SK-N-SH treated with all-trans-retinoic acid at 6 μM for 48 hours (cell line): Measurements from ENCODE around the gene RBM33.

Source experiments
- ATAC-seq: fragments of 200-7000 bp; cut with Tn5 transposase; 3 replicates; pipeline ENCODE4 v1.9.1; 2020; ENCODE audit warnings: mild to moderate bottlenecking, moderate library complexity
- ARNTL ChIP-seq: fragments of 450-650 bp; formaldehyde crosslinking; IDR thresholded peaks from 2 replicates; pipeline ENCODE4 v1.5.0; 2020; ENCODE audit warnings: low read depth, mild to moderate bottlenecking, moderate library complexity, borderline replicate concordance
- BACH2 ChIP-seq: fragments of 250-450 bp; sonication (Bioruptor Pico); IDR thresholded peaks from 2 replicates; pipeline ENCODE4 v1.9.0; 2021; ENCODE audit warnings: mild to moderate bottlenecking, borderline replicate concordance
- CSDC2 ChIP-seq: fragments of 250-450 bp; sonication (Bioruptor Pico); IDR thresholded peaks from 2 replicates; pipeline ENCODE4 v1.5.0; 2020; ENCODE audit warnings: mild to moderate bottlenecking, moderate library complexity
- ESRRG ChIP-seq: fragments of 250-450 bp; sonication (Bioruptor Pico); IDR thresholded peaks from 2 replicates; pipeline ENCODE4 v1.6.1; 2021; ENCODE audit warnings: mild to moderate bottlenecking
- GLIS3 ChIP-seq: fragments of 250-450 bp; sonication (Bioruptor Pico); IDR thresholded peaks from 2 replicates; pipeline ENCODE4 v1.5.0; 2020; ENCODE audit warnings: mild to moderate bottlenecking, moderate library complexity
- ISL1 ChIP-seq: fragments of 250-450 bp; sonication (Bioruptor Pico); IDR thresholded peaks from 2 replicates; pipeline ENCODE4 v2.1.2; 2022; ENCODE audit warnings: mild to moderate bottlenecking, moderate library complexity
- OSR1 ChIP-seq: fragments of 250-450 bp; sonication (Bioruptor Pico); IDR thresholded peaks from 2 replicates; pipeline ENCODE4 v1.8.0; 2022; ENCODE audit warnings: moderate library complexity, mild to moderate bottlenecking, inconsistent platforms
- PPARA ChIP-seq: fragments of 250-450 bp; sonication (Bioruptor Pico); IDR thresholded peaks from 2 replicates; pipeline ENCODE4 v1.5.0; 2020; ENCODE audit warnings: mild to moderate bottlenecking, borderline replicate concordance
- RARB ChIP-seq: fragments of 250-450 bp; sonication (Bioruptor Pico); IDR thresholded peaks from 2 replicates; pipeline ENCODE4 v1.8.0; 2021; ENCODE audit warnings: mild to moderate bottlenecking, moderate library complexity
- SNAI2 ChIP-seq: fragments of 250-450 bp; sonication (Bioruptor Pico); IDR thresholded peaks from 2 replicates; pipeline ENCODE4 v1.5.0; 2020; ENCODE audit warnings: mild to moderate bottlenecking, moderate library complexity
- TCF4 ChIP-seq: fragments of 250-450 bp; sonication (Bioruptor Pico); IDR thresholded peaks from 2 replicates; pipeline ENCODE4 v1.8.0; 2021; ENCODE audit warnings: mild to moderate bottlenecking, moderate library complexity, borderline replicate concordance
- TOX ChIP-seq: fragments of 250-450 bp; sonication (Bioruptor Pico); IDR thresholded peaks from 2 replicates; pipeline ENCODE4 v1.8.0; 2021; ENCODE audit warnings: mild to moderate bottlenecking, moderate library complexity, borderline replicate concordance
- ZC3H10 ChIP-seq: fragments of 250-450 bp; sonication (Bioruptor Pico); IDR thresholded peaks from 2 replicates; pipeline ENCODE4 v1.5.1; 2021; ENCODE audit warnings: mild to moderate bottlenecking, moderate library complexity
- ZFP3 ChIP-seq: fragments of 250-450 bp; sonication (Bioruptor Pico); IDR thresholded peaks from 2 replicates; pipeline ENCODE4 v1.5.0; 2020; ENCODE audit warnings: mild to moderate bottlenecking, moderate library complexity
- ZFP30 ChIP-seq: fragments of 450-650 bp; formaldehyde crosslinking; IDR thresholded peaks from 2 replicates; pipeline ENCODE4 v1.5.0; 2022; ENCODE audit warnings: mild to moderate bottlenecking, moderate library complexity
- ZNF565 ChIP-seq: fragments of 450-650 bp; formaldehyde crosslinking; conservative IDR thresholded peaks from 2 replicates; pipeline ENCODE4 v1.5.0; 2020; ENCODE audit warnings: low read depth, mild to moderate bottlenecking, moderate library complexity
- ZNF70 ChIP-seq: fragments of 450-650 bp; formaldehyde crosslinking; IDR thresholded peaks from 2 replicates; pipeline ENCODE4 v1.5.0; 2020; ENCODE audit warnings: mild to moderate bottlenecking, moderate library complexity
- ZNF8 ChIP-seq: fragments of 450-650 bp; formaldehyde crosslinking; IDR thresholded peaks from 2 replicates; pipeline ENCODE4 v1.5.0; 2020; ENCODE audit warnings: mild to moderate bottlenecking, moderate library complexity
- TF ChIP-seq, protein P1 (sequence below): fragments of 250-450 bp; sonication (Bioruptor Pico); IDR thresholded peaks from 2 replicates; pipeline ENCODE4 v1.8.0; 2020; ENCODE audit warnings: mild to moderate bottlenecking, moderate library complexity, borderline replicate concordance
- TF ChIP-seq, protein P2 (sequence below): fragments of 250-450 bp; sonication (Bioruptor Pico); IDR thresholded peaks from 2 replicates; pipeline ENCODE4 v1.5.0; 2020; ENCODE audit warnings: mild to moderate bottlenecking, moderate library complexity
- TF ChIP-seq, protein P3 (sequence below): fragments of 250-450 bp; sonication (Bioruptor Pico); IDR thresholded peaks from 2 replicates; pipeline ENCODE4 v1.5.1; 2021; ENCODE audit warnings: mild to moderate bottlenecking, moderate library complexity
- TF ChIP-seq, protein P4 (sequence below): fragments of 250-450 bp; sonication (Bioruptor Pico); IDR thresholded peaks from 2 replicates; pipeline ENCODE4 v1.8.0; 2021; ENCODE audit warnings: low read depth, mild to moderate bottlenecking, moderate library complexity, borderline replicate concordance

RBM33 gene

DNA sequence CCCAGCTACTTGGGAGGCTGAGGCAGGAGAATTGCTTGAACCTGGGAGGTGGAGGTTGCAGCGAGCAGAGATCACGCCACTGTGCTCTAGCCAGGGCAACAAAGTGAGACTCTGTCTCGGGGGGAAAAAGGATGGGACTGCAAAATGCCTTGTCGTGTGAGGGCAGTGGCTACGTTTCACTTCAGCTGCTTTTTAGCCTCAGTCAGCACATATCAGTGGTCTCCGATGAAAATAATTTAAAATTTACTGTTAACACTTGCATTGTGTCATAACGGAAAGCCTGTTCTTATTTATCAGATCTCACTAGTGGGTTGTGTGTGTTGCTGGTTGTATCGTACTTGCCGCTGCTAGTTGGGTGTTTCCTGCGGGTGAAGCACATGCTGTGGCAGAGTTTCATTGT is 61.9 kb downstream of the RBM33 start (continued):
- no peak for TF ChIP-seq BACH2 (CRISPR knock-in tag)

DNA sequence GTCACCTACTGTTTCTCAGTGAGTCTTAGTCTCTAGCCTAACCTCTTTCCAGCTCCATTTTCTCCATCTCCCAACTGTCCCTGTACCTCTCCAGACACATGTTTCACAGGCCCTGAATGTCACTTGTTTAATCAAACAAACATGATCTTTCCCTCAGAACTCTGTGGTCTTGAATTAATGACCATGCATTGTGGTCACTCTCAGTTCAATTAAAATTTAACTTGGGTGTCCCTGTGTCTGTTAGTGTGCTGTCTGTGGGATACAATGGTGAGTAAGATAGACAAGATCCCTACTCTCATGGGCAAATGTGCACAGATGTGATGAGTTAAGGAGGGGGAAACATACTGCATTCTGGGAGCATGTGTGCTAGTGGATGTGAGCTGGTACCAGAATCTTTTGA is 65.0 kb downstream of the RBM33 start:
- ATAC-seq = no peak
- TF ChIP-seq ESRRG (CRISPR knock-in tag) = no peak
- no peak for TF ChIP-seq GLIS3 (CRISPR knock-in tag)
- no peak for TF ChIP-seq ISL1 (CRISPR knock-in tag)
- no peak for TF ChIP-seq ZFP3 (CRISPR knock-in tag)
- no peak for TF ChIP-seq ZNF8 (CRISPR knock-in tag)
- TF ChIP-seq PPARA (CRISPR knock-in tag) = no peak
- TF ChIP-seq RARB (CRISPR knock-in tag) = no peak
- no peak for TF ChIP-seq BACH2 (CRISPR knock-in tag)
- no peak for TF ChIP-seq ZC3H10
- no peak for TF ChIP-seq TOX (CRISPR knock-in tag)
- no peak for TF ChIP-seq CSDC2
- TF ChIP-seq ZFP30 (CRISPR knock-in tag) = no peak
- TF ChIP-seq, protein P1, sequence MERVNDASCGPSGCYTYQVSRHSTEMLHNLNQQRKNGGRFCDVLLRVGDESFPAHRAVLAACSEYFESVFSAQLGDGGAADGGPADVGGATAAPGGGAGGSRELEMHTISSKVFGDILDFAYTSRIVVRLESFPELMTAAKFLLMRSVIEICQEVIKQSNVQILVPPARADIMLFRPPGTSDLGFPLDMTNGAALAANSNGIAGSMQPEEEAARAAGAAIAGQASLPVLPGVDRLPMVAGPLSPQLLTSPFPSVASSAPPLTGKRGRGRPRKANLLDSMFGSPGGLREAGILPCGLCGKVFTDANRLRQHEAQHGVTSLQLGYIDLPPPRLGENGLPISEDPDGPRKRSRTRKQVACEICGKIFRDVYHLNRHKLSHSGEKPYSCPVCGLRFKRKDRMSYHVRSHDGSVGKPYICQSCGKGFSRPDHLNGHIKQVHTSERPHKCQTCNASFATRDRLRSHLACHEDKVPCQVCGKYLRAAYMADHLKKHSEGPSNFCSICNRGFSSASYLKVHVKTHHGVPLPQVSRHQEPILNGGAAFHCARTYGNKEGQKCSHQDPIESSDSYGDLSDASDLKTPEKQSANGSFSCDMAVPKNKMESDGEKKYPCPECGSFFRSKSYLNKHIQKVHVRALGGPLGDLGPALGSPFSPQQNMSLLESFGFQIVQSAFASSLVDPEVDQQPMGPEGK (CRISPR knock-in tag) = no peak
- no peak for TF ChIP-seq ZNF565
- TF ChIP-seq, protein P2, sequence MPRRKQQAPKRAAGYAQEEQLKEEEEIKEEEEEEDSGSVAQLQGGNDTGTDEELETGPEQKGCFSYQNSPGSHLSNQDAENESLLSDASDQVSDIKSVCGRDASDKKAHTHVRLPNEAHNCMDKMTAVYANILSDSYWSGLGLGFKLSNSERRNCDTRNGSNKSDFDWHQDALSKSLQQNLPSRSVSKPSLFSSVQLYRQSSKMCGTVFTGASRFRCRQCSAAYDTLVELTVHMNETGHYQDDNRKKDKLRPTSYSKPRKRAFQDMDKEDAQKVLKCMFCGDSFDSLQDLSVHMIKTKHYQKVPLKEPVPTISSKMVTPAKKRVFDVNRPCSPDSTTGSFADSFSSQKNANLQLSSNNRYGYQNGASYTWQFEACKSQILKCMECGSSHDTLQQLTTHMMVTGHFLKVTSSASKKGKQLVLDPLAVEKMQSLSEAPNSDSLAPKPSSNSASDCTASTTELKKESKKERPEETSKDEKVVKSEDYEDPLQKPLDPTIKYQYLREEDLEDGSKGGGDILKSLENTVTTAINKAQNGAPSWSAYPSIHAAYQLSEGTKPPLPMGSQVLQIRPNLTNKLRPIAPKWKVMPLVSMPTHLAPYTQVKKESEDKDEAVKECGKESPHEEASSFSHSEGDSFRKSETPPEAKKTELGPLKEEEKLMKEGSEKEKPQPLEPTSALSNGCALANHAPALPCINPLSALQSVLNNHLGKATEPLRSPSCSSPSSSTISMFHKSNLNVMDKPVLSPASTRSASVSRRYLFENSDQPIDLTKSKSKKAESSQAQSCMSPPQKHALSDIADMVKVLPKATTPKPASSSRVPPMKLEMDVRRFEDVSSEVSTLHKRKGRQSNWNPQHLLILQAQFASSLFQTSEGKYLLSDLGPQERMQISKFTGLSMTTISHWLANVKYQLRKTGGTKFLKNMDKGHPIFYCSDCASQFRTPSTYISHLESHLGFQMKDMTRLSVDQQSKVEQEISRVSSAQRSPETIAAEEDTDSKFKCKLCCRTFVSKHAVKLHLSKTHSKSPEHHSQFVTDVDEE = no peak
- TF ChIP-seq SNAI2 (CRISPR knock-in tag) = no peak
- TF ChIP-seq OSR1 (CRISPR knock-in tag) = no peak
- TF ChIP-seq ZNF70 (CRISPR knock-in tag) = no peak
- TF ChIP-seq TCF4 (CRISPR knock-in tag) = no peak

DNA sequence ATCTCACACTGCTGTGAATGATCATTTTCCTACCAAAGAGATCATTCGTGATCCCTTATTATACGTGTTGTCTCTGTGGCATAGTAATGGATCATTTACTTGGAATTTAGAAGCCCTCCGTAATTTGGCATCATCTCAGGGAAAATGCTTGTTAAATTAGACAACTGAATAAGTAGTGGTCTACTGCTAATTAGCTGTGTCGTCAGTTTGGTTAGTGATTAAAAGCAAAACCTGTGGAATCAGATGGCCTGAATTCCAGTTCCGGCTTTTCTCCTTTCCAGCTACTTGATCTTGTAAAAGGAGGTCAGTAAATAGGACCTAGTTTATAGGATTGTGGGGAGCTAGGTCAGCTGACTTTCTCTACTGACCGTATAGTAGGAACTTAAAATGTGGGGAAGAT is 65.6 kb downstream of the RBM33 start:
- TF ChIP-seq TOX (CRISPR knock-in tag) (no peak), ZNF70 (CRISPR knock-in tag) (no peak), SNAI2 (CRISPR knock-in tag) (no peak), BACH2 (CRISPR knock-in tag) (no peak), ZNF8 (CRISPR knock-in tag) (no peak)
- no peak for ATAC-seq

DNA sequence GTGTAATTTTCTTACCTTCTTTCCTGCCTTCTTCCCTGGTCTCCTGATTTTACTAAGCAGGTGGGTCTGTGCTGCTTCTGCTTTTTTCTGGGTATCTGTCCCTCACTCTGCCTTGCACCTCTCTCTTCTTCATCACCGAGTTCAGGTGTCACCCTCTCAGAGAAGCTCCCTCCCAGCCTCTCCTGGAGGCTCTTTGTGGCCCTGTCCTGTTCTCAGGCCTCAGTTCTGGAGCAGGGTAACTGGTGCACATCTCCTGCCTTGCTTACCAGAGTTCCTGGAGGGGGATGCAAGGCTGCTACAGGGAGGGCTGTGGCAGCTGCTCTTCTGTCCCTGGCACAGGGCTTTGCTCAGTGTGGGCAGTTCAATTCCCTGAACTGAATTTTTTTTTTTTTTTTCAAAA is 66.1 kb downstream of the RBM33 start:
- TF ChIP-seq SNAI2 (CRISPR knock-in tag) (no peak), PPARA (CRISPR knock-in tag) (no peak), ZC3H10 (no peak), TOX (CRISPR knock-in tag) (no peak), ZFP3 (CRISPR knock-in tag) (no peak), ISL1 (CRISPR knock-in tag) (no peak), ARNTL (CRISPR knock-in tag) (no peak), ZNF70 (CRISPR knock-in tag) (no peak), ZNF8 (CRISPR knock-in tag) (no peak), OSR1 (CRISPR knock-in tag) (no peak), ZFP30 (CRISPR knock-in tag) (no peak), RARB (CRISPR knock-in tag) (no peak), CSDC2 (no peak), TCF4 (CRISPR knock-in tag) (no peak)
- TF ChIP-seq, protein P1 (CRISPR knock-in tag) = no peak
- TF ChIP-seq, protein P3, sequence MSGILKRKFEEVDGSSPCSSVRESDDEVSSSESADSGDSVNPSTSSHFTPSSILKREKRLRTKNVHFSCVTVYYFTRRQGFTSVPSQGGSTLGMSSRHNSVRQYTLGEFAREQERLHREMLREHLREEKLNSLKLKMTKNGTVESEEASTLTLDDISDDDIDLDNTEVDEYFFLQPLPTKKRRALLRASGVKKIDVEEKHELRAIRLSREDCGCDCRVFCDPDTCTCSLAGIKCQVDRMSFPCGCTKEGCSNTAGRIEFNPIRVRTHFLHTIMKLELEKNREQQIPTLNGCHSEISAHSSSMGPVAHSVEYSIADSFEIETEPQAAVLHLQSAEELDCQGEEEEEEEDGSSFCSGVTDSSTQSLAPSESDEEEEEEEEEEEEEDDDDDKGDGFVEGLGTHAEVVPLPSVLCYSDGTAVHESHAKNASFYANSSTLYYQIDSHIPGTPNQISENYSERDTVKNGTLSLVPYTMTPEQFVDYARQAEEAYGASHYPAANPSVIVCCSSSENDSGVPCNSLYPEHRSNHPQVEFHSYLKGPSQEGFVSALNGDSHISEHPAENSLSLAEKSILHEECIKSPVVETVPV (CRISPR knock-in tag) = no peak
- TF ChIP-seq, protein P2 = no peak
- TF ChIP-seq, protein P4, sequence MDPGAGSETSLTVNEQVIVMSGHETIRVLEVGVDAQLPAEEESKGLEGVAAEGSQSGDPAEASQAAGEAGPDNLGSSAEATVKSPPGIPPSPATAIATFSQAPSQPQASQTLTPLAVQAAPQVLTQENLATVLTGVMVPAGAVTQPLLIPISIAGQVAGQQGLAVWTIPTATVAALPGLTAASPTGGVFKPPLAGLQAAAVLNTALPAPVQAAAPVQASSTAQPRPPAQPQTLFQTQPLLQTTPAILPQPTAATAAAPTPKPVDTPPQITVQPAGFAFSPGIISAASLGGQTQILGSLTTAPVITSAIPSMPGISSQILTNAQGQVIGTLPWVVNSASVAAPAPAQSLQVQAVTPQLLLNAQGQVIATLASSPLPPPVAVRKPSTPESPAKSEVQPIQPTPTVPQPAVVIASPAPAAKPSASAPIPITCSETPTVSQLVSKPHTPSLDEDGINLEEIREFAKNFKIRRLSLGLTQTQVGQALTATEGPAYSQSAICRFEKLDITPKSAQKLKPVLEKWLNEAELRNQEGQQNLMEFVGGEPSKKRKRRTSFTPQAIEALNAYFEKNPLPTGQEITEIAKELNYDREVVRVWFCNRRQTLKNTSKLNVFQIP (CRISPR knock-in tag) = no peak
- TF ChIP-seq, all 23 proteins: peak for 0
- ATAC-seq = no peak
